Glutamatergic neuron (in vitro differentiated cells): ENCODE results near the gene APOBEC3G. TPM values are rescaled to one million over a fixed set of nuclear protein-coding genes. Genes with fewer than 3 reads are reported as not detected.

Experiments
- DNase-seq: peaks from one replicate; pipeline ENCODE4 v3.0.0; 2022
- H3K27ac Mint-ChIP-seq: one replicate; pipeline ENCODE4 v1.8.0; 2020; ENCODE audit warnings: mild to moderate bottlenecking, mixed read lengths, inconsistent platforms; ENCODE audit not compliant: unreplicated experiment
- H3K27me3 Mint-ChIP-seq: one replicate; pipeline ENCODE4 v1.8.0; 2020; ENCODE audit warnings: mild to moderate bottlenecking, moderate library complexity, mixed read lengths, inconsistent platforms; ENCODE audit not compliant: unreplicated experiment
- H3K36me3 Mint-ChIP-seq: one replicate; pipeline ENCODE4 v1.8.0; 2020; ENCODE audit warnings: mild to moderate bottlenecking, mixed read lengths, inconsistent platforms; ENCODE audit not compliant: unreplicated experiment
- H3K4me1 Mint-ChIP-seq: one replicate; pipeline ENCODE4 v1.8.0; 2020; ENCODE audit warnings: mild to moderate bottlenecking, low read depth, mixed read lengths, inconsistent platforms; ENCODE audit not compliant: unreplicated experiment
- H3K4me3 Mint-ChIP-seq: one replicate; pipeline ENCODE4 v1.8.0; 2020; ENCODE audit warnings: mild to moderate bottlenecking, mixed read lengths, inconsistent platforms; ENCODE audit not compliant: unreplicated experiment
- H3K9me3 Mint-ChIP-seq: one replicate; pipeline ENCODE4 v1.8.0; 2020; ENCODE audit warnings: mild to moderate bottlenecking, moderate library complexity, mixed read lengths, inconsistent platforms; ENCODE audit not compliant: unreplicated experiment
- CTCF ChIP-seq: fragments of 200-600 bp; sonication (generic); IDR thresholded peaks from one replicate; pipeline ENCODE4 v1.5.0; 2021; ENCODE audit not compliant: partially characterized antibody, unreplicated experiment
- total RNA-seq: library from RNA; stranded (reverse); fragmentation: NEBNext Ultra II Directional; extraction: Animal tissue kit (Norgen Biotek cat#: 25700); gene quantifications from one replicate; pipeline ENCODE4 v1.2.1, GENCODE V29; 2021; ENCODE audit not compliant: unreplicated experiment

Gene APOBEC3G
- total RNA-seq, 1 donor from 2014 or later, result 1.0 TPM

DNA sequence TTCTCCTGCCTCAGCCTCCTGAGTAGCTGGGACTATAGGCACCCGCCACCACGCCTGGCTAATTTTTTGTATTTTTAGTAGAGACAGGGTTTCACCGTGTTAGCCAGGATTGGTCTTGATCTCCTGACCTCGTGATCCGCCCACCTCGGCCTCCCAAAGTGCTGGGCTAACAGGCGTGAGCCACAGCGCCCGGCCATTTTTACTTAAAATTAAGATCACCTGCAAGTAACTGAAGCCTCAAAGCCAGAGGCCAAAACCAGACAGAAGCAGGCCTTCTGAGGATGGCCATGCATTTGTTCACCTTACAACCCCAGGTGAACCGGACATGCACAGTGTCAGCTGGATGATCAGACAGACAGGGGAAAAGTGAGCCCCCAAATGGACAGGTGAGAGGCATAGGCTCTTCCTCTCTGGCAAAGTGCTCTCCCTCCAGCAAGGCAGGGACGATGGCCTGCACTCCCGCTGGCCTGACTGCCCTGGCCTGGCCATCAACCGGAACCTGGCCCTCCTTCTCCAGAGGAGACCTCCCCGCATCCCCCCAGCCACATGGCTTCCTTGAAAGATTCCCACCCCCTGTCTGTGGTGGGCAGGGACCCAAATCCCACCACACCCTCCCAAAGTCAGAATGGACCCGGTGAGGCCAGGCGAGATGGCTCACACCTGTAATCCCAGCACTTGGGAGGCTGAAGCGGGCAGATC lies 45.8 kb downstream of the APOBEC3G start:
- no peaks in the 10 kb centered on the region for H3K36me3 Mint-ChIP-seq
- no peak overlapping the region for H3K27ac Mint-ChIP-seq
- peaks cover 5% of the 10 kb centered on the region for H3K27me3 Mint-ChIP-seq
- no peak overlapping the region for H3K4me3 Mint-ChIP-seq
- peaks cover 2% of the 10 kb centered on the region for H3K9me3 Mint-ChIP-seq
- no peak for DNase-seq
- TF ChIP-seq CTCF, result no peak
- H3K4me1 Mint-ChIP-seq, result no peaks in the 10 kb centered on the region

- DNase-seq, result no peak
- no peak for TF ChIP-seq CTCF
- Mint-ChIP-seq H3K4me1 (no peaks in the 10 kb centered on the region), H3K27ac (no peak overlapping the region), H3K36me3 (no peaks in the 10 kb centered on the region), H3K4me3 (no peak overlapping the region), H3K9me3 (no peaks in the 10 kb centered on the region), H3K27me3 (peaks cover 5% of the 10 kb centered on the region)
These were observed 46.9 kb downstream of the APOBEC3G start for GRCh38 chr22:39123751-39124581.

DNA sequence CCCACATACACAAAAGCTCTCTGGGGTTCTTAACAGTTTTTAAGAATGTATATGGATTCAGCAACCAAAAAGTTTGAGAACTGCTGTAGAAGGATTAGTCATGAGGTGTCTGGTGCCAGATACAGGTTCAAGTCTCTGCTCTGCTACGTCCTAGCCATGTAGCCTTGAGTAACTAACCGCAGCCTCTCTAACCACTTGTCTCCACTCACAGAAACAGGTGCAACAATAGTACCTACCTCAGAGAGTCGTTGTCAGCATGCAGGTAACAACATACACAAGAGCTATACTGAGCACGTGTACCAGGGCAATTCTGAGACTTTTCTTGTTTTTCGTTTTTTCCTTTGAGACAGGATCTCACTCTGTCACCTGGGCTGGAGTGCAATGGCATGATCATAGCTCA lies 48.5 kb downstream of the APOBEC3G start:
- Mint-ChIP-seq H3K36me3 (no peaks in the 10 kb centered on the region), H3K27ac (no peak overlapping the region), H3K27me3 (peaks cover 11% of the 10 kb centered on the region), H3K4me3 (no peak overlapping the region), H3K4me1 (peaks cover 3% of the 10 kb centered on the region), H3K9me3 (no peaks in the 10 kb centered on the region)
- TF ChIP-seq CTCF, result no peak
- no peak for DNase-seq

DNA sequence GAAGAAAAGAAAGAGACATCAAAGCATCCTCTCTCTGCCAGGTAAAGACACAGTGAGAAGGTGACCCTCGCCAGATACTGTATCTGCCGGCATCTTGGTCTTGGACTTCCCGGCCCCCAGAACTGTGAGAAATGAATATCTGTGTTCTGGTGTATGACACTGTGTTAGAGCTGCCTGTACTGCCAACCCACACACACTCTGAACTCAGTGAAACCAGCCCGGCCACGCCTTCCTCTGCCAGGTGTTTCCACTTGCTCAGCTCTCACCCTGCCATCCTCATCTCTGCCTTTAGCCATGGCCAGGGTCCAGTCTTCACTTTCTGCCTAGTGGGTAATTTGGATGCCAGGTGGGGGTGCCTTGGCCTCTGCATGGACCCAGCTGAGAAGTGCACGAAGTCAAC lies 51.4 kb downstream of the APOBEC3G start:
- Mint-ChIP-seq H3K27ac (no peak overlapping the region), H3K4me3 (no peak overlapping the region), H3K36me3 (no peaks in the 10 kb centered on the region), H3K27me3 (peaks cover 15% of the 10 kb centered on the region), H3K4me1 (peaks cover 14% of the 10 kb centered on the region), H3K9me3 (no peaks in the 10 kb centered on the region)
- DNase-seq, result no peak
- TF ChIP-seq CTCF, result no peak

DNA sequence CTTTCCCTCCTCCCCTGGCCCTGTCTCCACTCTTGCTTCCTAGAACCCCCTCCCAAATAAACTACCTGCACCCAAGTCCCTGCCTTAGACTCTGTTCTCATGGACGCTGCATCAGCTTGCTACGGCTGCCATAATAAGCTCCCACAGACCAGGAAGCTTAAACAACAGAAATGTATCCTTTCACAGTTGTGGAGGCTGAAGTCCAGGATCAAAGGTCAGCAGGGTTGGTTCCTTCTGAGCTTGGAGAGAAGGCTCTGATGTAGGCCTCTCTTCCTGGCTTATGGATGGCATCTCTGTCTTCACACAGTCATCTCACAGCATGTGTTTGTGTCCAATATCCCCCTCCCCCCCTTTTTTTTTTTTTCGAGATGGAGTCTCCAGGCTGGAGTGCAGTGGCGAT lies 52.0 kb downstream of the APOBEC3G start:
- DNase-seq, result no peak
- Mint-ChIP-seq H3K27ac (no peak overlapping the region), H3K9me3 (no peaks in the 10 kb centered on the region), H3K27me3 (peaks cover 15% of the 10 kb centered on the region), H3K4me1 (peaks cover 14% of the 10 kb centered on the region), H3K36me3 (no peaks in the 10 kb centered on the region), H3K4me3 (no peak overlapping the region)
- TF ChIP-seq CTCF, result no peak
